ENCODE data around the gene ALDH4A1. TPM values are rescaled to one million over a fixed set of nuclear protein-coding genes. Genes with fewer than 3 reads are reported as not detected.
"Not testable (repeated sequence)": the region's sequence is repeated elsewhere in the genome, so short reads cannot be mapped to it uniquely, and the experiment has no call there.

ALDH4A1 gene
- total RNA-seq, 4 donors from 2014 or later, result 16.5 to 25.8 (median 22.1) TPM

GRCh38 chr1:18836654-18837053, 65.7 kb downstream of the ALDH4A1 start:
- no peak for DNase-seq (ENCODE audit: low spot score in 2 of 2)
- WGBS, 2 donors, result 58 to 70% methylated on average over 5 of the region's 5 CpGs
- no peak overlapping the region for H3K4me3 ChIP-seq (ENCODE audit: low read depth, poor library complexity, severe bottlenecking)
- TF ChIP-seq POLR2A (IDR thresholded peaks at IDR 0.05) (no peak), CTCF (IDR thresholded peaks at IDR 0.05) (no peak)
- intact Hi-C loops (cut with DNase I; ENCODE audit: low total_unique reads), result no loop called here

GRCh38 chr1:18832319-18832718, 70.0 kb downstream of the ALDH4A1 start:
- intact Hi-C loops (cut with DNase I; ENCODE audit: low total_unique reads); H3K4me3 ChIP-seq (ENCODE audit: low read depth, poor library complexity, severe bottlenecking); DNase-seq (ENCODE audit: low spot score in 2 of 2): not testable (repeated sequence)
- 16 to 33% methylated on average over 1 of the region's 1 CpG for WGBS, 2 donors

GRCh38 chr1:18831656-18832055, 70.7 kb downstream of the ALDH4A1 start:
- no peak overlapping the region for H3K4me3 ChIP-seq (ENCODE audit: low read depth, poor library complexity, severe bottlenecking)
- WGBS, 2 donors, result 82 to 97% methylated on average over 2 of the region's 2 CpGs
- intact Hi-C loops (cut with DNase I; ENCODE audit: low total_unique reads), result no loop called here
- DNase-seq (ENCODE audit: low spot score in 2 of 2), result no peak
- TF ChIP-seq CTCF (IDR thresholded peaks at IDR 0.05), result no peak
- no peak for TF ChIP-seq POLR2A (IDR thresholded peaks at IDR 0.05)

- no peak for DNase-seq (ENCODE audit: low spot score in 2 of 2)
- no peak overlapping the region for H3K4me3 ChIP-seq (ENCODE audit: low read depth, poor library complexity, severe bottlenecking)
- no peak for TF ChIP-seq POLR2A (IDR thresholded peaks at IDR 0.05)
- intact Hi-C loops (cut with DNase I; ENCODE audit: low total_unique reads), result no loop called here
- WGBS, 2 donors, result 58 to 68% methylated on average over 12 of the region's 12 CpGs
Measured at GRCh38 chr1:18830596-18830995, 71.8 kb downstream of the ALDH4A1 start.

GRCh38 chr1:18829671-18830070, 72.7 kb downstream of the ALDH4A1 start:
- no peak for DNase-seq (ENCODE audit: low spot score in 2 of 2)
- no peak for TF ChIP-seq POLR2A (IDR thresholded peaks at IDR 0.05)
- no peak for TF ChIP-seq CTCF (IDR thresholded peaks at IDR 0.05)
- 93 to 96% methylated on average over 1 of the region's 1 CpG for WGBS, 2 donors
- intact Hi-C loops (cut with DNase I; ENCODE audit: low total_unique reads), result no loop called here
- H3K4me3 ChIP-seq (ENCODE audit: low read depth, poor library complexity, severe bottlenecking), result no peak overlapping the region

- WGBS, 2 donors, result 58 to 64% methylated on average over 2 of the region's 2 CpGs
- intact Hi-C loops (cut with DNase I; ENCODE audit: low total_unique reads), result no loop called here
- H3K4me3 ChIP-seq (ENCODE audit: low read depth, poor library complexity, severe bottlenecking), result no peak overlapping the region
- TF ChIP-seq POLR2A (IDR thresholded peaks at IDR 0.05), result no peak
- TF ChIP-seq CTCF (IDR thresholded peaks at IDR 0.05), result no peak
- no peak for DNase-seq (ENCODE audit: low spot score in 2 of 2)
Measured at GRCh38 chr1:18828224-18828623, 74.1 kb downstream of the ALDH4A1 start.

GRCh38 chr1:18823438-18823837, 78.9 kb downstream of the ALDH4A1 start:
- intact Hi-C loops (cut with DNase I; ENCODE audit: low total_unique reads), result no loop called here
- DNase-seq (ENCODE audit: low spot score in 2 of 2), result no peak
- WGBS, 2 donors, result 89 to 91% methylated on average over 6 of the region's 6 CpGs
- no peak overlapping the region for H3K4me3 ChIP-seq (ENCODE audit: low read depth, poor library complexity, severe bottlenecking)
- no peak for TF ChIP-seq CTCF (IDR thresholded peaks at IDR 0.05)
- TF ChIP-seq POLR2A (IDR thresholded peaks at IDR 0.05), result no peak

Data from lower leg skin (tissue), 4 donors.